ENCODE results near the gene DDX19B. TPM values are rescaled to one million over a fixed set of nuclear protein-coding genes. Genes with fewer than 3 reads are reported as not detected.
A peak's percentile ranks its signal among the peaks of the same experiment; 100 is the strongest.
"Not testable (repeated sequence)": the region's sequence is repeated elsewhere in the genome, so short reads cannot be mapped to it uniquely, and the experiment has no call there.

Gene DDX19B
- polyA plus RNA-seq, 1 donor from 2014 or later: 53.8 TPM

DNA sequence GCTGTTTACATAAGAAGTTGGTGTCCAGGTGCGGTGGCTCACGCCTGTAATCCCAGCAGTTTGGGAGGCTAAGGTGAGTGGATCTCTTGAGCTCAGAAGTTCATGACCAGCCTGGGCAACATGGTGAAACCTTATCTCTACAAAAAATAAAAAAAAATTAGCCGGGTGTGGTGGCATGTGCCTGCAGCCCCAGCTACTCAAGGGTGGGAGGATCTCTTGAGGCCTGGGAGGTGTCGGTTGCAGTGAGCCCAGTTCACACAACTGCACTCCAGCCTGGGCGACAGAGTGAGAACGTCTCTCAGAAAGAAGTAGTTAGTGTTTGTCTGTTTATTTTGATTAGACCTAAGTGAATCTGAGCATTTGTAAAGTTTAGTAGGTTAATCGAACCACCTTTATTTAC lies 60.6 kb downstream of the DDX19B start:
- H3K36me3 Mint-ChIP-seq: no peaks in the 10 kb centered on the region

GRCh38 chr16:70364399-70364798 lies 65.4 kb downstream of the DDX19B start:
- Mint-ChIP-seq H3K27ac (no peak overlapping the region), H3K36me3 (no peaks in the 10 kb centered on the region), H3K27me3 (no peaks in the 10 kb centered on the region), H3K9me3 (no peaks in the 10 kb centered on the region), H3K4me3 (no peak overlapping the region), H3K4me1 (no peaks in the 10 kb centered on the region)

More for the DNA sequence above, 60.6 kb downstream of the DDX19B start:
- H3K4me1 Mint-ChIP-seq: no peaks in the 10 kb centered on the region
- H3K27ac Mint-ChIP-seq: no peak overlapping the region
- no peaks in the 10 kb centered on the region for H3K9me3 Mint-ChIP-seq
- H3K27me3 Mint-ChIP-seq: no peaks in the 10 kb centered on the region
- H3K4me3 Mint-ChIP-seq: no peak overlapping the region

GRCh38 chr16:70370145-70370544 lies 71.2 kb downstream of the DDX19B start:
- not testable (repeated sequence) for H3K4me1 Mint-ChIP-seq, H3K36me3 Mint-ChIP-seq, H3K9me3 Mint-ChIP-seq, H3K27me3 Mint-ChIP-seq
- H3K4me3 Mint-ChIP-seq: peak overlapping the region in 1 of 4 donors; percentile 17
- peak overlapping the region in 2 of 3 donors; percentile 20 to 78 for H3K27ac Mint-ChIP-seq

DNA sequence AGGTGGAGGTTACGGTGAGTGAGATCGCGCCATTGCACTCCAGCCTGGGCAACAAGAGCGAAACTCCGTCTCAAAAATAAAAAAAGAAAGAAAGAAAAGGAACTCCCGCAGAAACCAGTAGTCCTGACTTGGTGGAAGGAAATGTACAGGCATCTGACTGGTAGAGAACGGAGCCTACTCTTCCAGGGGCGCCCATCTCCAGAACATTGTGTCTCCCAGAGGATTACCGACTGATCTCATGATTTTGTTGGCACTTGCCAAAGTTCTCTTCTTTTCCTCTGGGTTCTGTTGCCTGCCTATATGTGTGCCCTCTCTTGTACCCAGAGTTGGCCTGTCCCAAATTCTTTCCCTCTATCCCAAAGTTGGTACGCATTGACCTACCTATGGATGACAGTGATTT lies 71.9 kb downstream of the DDX19B start:
- H3K27ac Mint-ChIP-seq: no peak overlapping the region
- H3K4me3 Mint-ChIP-seq: no peak overlapping the region
- H3K27me3 Mint-ChIP-seq: no peaks in the 10 kb centered on the region
- no peaks in the 10 kb centered on the region for H3K36me3 Mint-ChIP-seq
- H3K9me3 Mint-ChIP-seq: no peaks in the 10 kb centered on the region
- H3K4me1 Mint-ChIP-seq: peaks cover 3 to 6% (median 5%) of the 10 kb centered on the region in 3 donors

- peaks cover 5 to 9% (median 7%) of the 10 kb centered on the region in 3 donors for H3K4me1 Mint-ChIP-seq
- no peaks in the 10 kb centered on the region for H3K36me3 Mint-ChIP-seq
- H3K9me3 Mint-ChIP-seq: no peaks in the 10 kb centered on the region
- H3K27ac Mint-ChIP-seq: no peak overlapping the region
- no peak overlapping the region for H3K4me3 Mint-ChIP-seq
- no peaks in the 10 kb centered on the region for H3K27me3 Mint-ChIP-seq
Measured at GRCh38 chr16:70372921-70373728, 74.1 kb downstream of the DDX19B start.

DNA sequence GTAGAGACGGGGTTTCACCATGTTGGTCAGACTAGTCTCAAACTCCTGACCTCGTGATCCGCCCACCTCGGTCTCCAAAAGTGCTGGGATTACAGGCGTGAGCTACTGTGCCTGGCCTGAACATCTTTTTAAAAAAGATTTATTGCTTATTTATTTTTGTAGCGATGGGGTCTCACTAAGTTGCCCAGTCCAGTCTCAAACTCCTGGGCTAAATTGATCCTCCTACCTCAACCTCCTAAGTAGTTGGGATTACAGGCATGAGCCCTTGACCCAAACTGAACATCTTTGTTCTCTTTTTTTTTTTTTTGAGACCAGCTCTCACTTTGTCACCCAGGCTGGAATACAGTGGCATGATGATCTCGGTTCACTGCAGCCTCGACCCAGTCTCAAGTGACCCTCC lies 75.2 kb downstream of the DDX19B start:
- no peaks in the 10 kb centered on the region for H3K9me3 Mint-ChIP-seq
- H3K4me3 Mint-ChIP-seq: no peak overlapping the region
- H3K27me3 Mint-ChIP-seq: no peaks in the 10 kb centered on the region
- peaks cover 5 to 9% (median 7%) of the 10 kb centered on the region in 3 donors for H3K4me1 Mint-ChIP-seq
- no peaks in the 10 kb centered on the region for H3K36me3 Mint-ChIP-seq
- H3K27ac Mint-ChIP-seq: no peak overlapping the region

DNA sequence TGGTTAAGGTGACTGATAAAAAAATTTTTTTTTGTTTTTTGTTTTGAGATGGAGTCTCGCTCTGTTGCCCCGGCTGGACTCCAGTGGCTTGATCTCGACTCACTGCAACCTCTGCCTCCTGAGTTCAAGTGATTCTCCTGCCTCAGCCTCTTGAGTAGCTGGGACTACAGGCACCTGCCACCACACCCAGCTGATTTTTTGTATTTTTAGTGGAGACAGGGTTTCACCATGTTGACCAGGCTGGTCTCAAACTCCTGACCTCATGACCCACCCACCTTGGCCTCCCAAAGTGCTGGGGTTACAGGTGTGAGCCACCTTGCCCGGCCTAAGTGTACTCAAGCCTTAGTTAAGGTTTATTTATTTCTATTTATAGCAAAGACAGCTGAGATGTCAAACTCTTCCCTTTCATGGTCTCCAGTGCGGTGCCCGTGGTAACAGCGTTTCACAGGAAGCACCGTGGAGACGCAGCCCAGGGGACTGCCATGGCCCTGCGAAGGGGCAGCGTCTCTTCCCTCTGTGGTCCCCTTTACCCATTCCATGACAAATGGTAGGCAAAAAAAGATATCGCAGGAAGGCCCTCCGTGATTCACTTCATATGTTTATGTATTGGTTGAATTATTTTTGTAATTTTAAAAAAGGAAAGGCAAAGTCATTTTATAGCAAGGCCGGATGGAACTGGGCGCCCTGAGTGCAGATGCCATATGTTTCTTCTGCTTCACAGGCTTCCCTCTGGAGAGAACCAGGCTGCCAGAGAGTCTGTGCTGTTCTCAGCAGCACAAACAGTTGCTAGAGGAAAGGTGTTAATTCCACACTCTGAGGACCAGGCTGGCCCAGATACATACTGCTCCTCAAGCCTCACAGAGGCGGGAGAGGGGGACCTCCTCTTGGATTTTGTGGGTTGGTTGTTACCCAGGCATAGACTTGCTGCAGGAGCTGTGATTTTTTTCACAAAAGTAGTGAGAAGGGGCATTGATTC lies 76.9 kb downstream of the DDX19B start:
- peak overlapping the region in 2 of 3 donors; percentile 56 to 62 for H3K27ac Mint-ChIP-seq
- H3K9me3 Mint-ChIP-seq: no peaks in the 10 kb centered on the region
- peaks cover 2 to 6% (median 4%) of the 10 kb centered on the region in 3 donors for H3K4me1 Mint-ChIP-seq
- peak overlapping the region in 1 of 4 donors; percentile 52 for H3K4me3 Mint-ChIP-seq
- H3K36me3 Mint-ChIP-seq: no peaks in the 10 kb centered on the region
- H3K27me3 Mint-ChIP-seq: no peaks in the 10 kb centered on the region

DNA sequence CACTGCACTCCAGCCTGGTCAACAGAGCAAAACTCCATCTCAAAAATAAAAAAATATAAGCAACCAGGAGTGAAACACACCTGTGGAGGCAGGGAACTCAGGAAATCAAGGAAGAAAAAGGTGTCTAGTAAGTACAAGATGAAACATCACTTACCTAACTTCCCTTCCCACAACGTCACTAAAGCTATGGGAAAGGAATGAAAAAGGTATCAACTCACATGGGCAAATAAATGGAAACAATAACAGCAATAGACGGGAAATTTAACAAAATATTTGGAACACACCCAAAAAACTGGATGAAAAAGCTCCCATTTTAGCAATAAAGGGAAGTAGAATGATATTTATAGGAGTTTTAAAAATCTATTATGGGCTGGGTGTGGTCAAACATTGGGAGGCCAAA lies 78.8 kb downstream of the DDX19B start:
- H3K4me1 Mint-ChIP-seq: peaks cover 6 to 11% (median 8%) of the 10 kb centered on the region in 3 donors
- H3K36me3 Mint-ChIP-seq: peaks cover 2% of the 10 kb centered on the region
- peak overlapping the region in 3 of 4 donors; percentile 41 to 75 (median 53) for H3K4me3 Mint-ChIP-seq
- peak overlapping the region in 1 of 3 donors; percentile 45 for H3K27ac Mint-ChIP-seq
- H3K27me3 Mint-ChIP-seq: no peaks in the 10 kb centered on the region
- no peaks in the 10 kb centered on the region for H3K9me3 Mint-ChIP-seq

DNA sequence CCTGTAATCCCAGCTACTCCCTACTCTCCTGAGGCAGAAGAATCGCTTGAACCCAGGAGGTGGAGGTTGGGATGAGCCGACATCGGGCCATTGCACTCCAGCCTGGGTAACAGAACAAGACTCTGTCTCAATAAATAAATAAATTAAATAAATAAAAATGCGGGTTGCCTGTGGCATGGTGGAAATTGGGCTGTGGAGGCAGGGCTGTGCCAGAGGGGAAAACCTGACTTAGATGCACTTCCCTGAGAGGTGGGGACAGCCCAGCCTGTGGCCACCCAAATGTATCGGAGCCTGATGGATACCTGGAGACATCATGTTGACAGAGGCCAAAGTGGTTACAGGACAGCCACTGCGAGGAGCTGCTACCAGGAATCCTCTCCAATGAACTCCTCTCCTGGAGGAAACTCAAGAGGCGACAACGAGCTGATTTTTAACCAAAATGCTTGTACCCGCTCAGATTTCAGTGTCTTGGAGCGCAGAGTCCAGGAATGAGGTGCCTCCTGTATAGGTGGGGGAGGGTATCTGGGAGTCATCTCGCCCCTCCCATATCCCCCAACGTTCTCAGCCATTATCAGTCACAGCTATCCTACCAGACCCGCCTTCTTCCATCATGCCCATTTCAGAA lies 80.0 kb downstream of the DDX19B start:
- Mint-ChIP-seq H3K27me3 (no peaks in the 10 kb centered on the region), H3K4me1 (peaks cover 3 to 11% (median 10%) of the 10 kb centered on the region in 3 donors), H3K4me3 (peak overlapping the region in 3 of 4 donors; percentile 30 to 99 (median 51)), H3K9me3 (no peaks in the 10 kb centered on the region), H3K36me3 (peaks cover 2% of the 10 kb centered on the region), H3K27ac (peak overlapping the region in 1 of 3 donors; percentile 79)

GRCh38 chr16:70380248-70380918 lies 81.4 kb downstream of the DDX19B start:
- H3K27me3 Mint-ChIP-seq: no peaks in the 10 kb centered on the region
- peak overlapping the region; percentile 99 to 100 (median 99) for H3K4me3 Mint-ChIP-seq
- peak overlapping the region in 2 of 3 donors; percentile 60 to 76 for H3K27ac Mint-ChIP-seq
- no peaks in the 10 kb centered on the region for H3K9me3 Mint-ChIP-seq
- H3K36me3 Mint-ChIP-seq: peaks cover 2% of the 10 kb centered on the region
- H3K4me1 Mint-ChIP-seq: peaks cover 3 to 11% (median 10%) of the 10 kb centered on the region in 3 donors

DNA sequence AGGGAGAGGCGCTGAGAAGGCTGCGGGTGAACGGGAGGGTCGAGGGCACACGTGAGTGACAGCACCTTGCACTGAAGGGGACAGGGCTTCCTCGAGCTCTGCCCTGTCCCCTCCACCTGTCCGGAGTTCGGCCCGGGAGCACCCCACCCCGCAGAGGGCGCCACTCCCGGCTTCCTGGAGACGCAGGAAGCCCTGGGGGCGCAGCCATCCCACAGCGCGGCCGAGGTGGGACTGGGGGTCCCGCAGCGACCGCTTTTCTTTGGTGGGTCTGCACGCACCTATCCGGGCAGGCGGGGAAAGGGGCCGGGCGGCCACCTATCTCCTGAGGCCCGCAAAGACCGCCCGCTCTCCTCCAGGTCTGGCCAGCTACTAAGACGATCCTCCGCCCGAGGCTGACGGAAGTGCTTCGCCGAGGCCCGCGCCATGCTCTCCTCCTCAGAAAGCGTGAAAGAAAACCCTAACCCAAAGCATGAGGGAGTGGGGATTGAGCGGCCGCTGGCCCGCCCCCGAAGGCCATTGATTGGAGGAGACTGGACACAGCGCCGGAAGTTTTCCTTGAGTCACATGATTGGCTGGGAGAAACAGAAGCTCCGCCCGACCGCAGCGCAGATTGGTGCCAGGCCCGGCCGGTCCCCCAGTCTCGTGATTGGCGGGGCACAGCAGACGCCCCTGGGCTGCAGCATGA lies 82.1 kb downstream of the DDX19B start:
- Mint-ChIP-seq H3K4me1 (peaks cover 3 to 11% (median 10%) of the 10 kb centered on the region in 3 donors), H3K4me3 (peak overlapping the region; percentile 99 to 100 (median 99)), H3K27ac (peak overlapping the region; percentile 88 to 96 (median 93)), H3K27me3 (no peaks in the 10 kb centered on the region), H3K9me3 (no peaks in the 10 kb centered on the region), H3K36me3 (peaks cover 2% of the 10 kb centered on the region)

- Mint-ChIP-seq H3K27ac (peak overlapping the region; percentile 88 to 96 (median 93)), H3K9me3 (no peaks in the 10 kb centered on the region), H3K4me3 (peak overlapping the region; percentile 99 to 100 (median 99)), H3K27me3 (no peaks in the 10 kb centered on the region), H3K4me1 (peaks cover 3 to 11% (median 10%) of the 10 kb centered on the region in 3 donors), H3K36me3 (peaks cover 2% of the 10 kb centered on the region)
Measured at GRCh38 chr16:70381604-70382342, 82.8 kb downstream of the DDX19B start.

DNA sequence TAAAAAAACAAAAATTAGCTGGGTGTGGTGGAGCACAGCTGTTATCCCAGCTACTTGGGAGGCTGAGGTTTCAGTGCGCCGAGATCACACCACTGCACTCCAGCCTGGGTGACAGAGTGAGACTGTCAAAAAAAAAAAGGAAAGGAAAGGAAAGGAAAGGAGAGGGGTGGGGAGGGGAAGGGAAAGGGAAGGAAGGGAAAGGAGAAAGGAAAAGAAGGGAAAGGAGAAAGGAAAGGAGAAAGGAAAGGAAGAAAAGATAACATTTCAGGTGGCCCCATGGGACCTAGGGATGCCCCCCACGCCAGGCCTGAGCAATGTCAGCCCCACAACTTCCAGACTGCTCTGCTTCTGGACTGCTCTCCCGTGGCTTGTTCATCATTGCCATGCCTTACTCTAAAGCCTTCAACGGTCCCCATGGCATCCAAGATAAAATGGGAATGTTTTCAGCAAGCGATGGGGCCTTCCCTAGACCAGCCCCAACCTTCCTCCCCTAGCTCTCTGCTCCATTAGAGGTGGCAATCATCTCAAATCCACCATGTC lies 84.5 kb downstream of the DDX19B start:
- Mint-ChIP-seq H3K4me1 (peaks cover 2 to 8% (median 7%) of the 10 kb centered on the region in 3 donors), H3K4me3 (peak overlapping the region in 1 of 4 donors; percentile 99), H3K27ac (peak overlapping the region in 1 of 3 donors; percentile 22), H3K27me3 (no peaks in the 10 kb centered on the region), H3K36me3 (peaks cover 2% of the 10 kb centered on the region), H3K9me3 (no peaks in the 10 kb centered on the region)

All from IgD-negative memory B cell (primary cell).